ENCODE data around the gene STPG3. TPM values are rescaled to one million over a fixed set of nuclear protein-coding genes. Genes with fewer than 3 reads are reported as not detected.

The STPG3 gene
- total RNA-seq, 1 experiment from 2014 or later, result not detected

DNA sequence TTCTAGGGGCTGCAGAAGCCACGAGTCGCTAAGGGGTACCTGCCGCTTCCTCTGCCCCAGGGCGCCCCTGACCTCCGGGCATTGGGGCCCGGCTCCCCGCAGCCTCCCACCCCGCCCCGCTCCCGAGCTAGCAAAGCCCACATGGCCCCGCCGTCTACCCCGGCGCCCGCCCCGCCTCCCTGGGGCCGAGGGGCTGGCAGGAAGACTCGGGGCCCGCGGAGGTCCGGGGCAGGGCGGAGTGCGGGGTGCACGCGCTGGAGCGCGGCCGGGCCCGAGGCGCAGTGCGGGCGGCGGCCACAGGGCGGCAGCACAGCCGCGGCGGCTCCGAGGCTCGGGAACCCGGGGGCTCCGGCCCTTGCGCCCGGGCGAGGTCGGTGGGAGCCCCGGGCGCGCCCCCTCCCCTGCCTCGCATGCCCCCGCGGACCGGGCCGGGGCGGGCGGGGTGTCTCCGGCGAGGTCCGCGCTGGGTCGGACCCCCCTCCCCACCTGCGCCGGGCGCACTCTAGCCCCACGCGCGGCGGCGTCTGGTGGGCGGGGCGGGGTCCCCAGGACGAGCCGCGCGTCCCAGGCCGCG, 44.2 kb downstream of the STPG3 start:
- DNase-seq, result peak; percentile 71
- intact Hi-C loops (cut with micrococcal nuclease; ENCODE audit: unreplicated experiment), result loop anchor here (10.0 kb wide), 1 partner anchor 119 kb away; no protein-coding TSS in a partner anchor
- Mint-ChIP-seq H3K9me3 (ENCODE audit: low read depth, unreplicated experiment) (no peaks in the 10 kb centered on the region), H3K4me3 (ENCODE audit: low read depth, unreplicated experiment) (no peak overlapping the region), H3K4me1 (ENCODE audit: low read depth, unreplicated experiment) (peaks cover 27% of the 10 kb centered on the region), H3K36me3 (ENCODE audit: insufficient read depth, unreplicated experiment) (peaks cover 52% of the 10 kb centered on the region), H3K27ac (ENCODE audit: unreplicated experiment) (no peak overlapping the region), H3K27me3 (ENCODE audit: unreplicated experiment) (no peaks in the 10 kb centered on the region)
- TF ChIP-seq, protein P1, sequence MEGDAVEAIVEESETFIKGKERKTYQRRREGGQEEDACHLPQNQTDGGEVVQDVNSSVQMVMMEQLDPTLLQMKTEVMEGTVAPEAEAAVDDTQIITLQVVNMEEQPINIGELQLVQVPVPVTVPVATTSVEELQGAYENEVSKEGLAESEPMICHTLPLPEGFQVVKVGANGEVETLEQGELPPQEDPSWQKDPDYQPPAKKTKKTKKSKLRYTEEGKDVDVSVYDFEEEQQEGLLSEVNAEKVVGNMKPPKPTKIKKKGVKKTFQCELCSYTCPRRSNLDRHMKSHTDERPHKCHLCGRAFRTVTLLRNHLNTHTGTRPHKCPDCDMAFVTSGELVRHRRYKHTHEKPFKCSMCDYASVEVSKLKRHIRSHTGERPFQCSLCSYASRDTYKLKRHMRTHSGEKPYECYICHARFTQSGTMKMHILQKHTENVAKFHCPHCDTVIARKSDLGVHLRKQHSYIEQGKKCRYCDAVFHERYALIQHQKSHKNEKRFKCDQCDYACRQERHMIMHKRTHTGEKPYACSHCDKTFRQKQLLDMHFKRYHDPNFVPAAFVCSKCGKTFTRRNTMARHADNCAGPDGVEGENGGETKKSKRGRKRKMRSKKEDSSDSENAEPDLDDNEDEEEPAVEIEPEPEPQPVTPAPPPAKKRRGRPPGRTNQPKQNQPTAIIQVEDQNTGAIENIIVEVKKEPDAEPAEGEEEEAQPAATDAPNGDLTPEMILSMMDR (IDR thresholded peaks at IDR 0.05; ENCODE audit: unreplicated experiment), result peak; percentile 20
- BruUV-seq (replicated peaks), result no TSS peak
- CTCF ChIA-PET, result no interaction called here

DNA sequence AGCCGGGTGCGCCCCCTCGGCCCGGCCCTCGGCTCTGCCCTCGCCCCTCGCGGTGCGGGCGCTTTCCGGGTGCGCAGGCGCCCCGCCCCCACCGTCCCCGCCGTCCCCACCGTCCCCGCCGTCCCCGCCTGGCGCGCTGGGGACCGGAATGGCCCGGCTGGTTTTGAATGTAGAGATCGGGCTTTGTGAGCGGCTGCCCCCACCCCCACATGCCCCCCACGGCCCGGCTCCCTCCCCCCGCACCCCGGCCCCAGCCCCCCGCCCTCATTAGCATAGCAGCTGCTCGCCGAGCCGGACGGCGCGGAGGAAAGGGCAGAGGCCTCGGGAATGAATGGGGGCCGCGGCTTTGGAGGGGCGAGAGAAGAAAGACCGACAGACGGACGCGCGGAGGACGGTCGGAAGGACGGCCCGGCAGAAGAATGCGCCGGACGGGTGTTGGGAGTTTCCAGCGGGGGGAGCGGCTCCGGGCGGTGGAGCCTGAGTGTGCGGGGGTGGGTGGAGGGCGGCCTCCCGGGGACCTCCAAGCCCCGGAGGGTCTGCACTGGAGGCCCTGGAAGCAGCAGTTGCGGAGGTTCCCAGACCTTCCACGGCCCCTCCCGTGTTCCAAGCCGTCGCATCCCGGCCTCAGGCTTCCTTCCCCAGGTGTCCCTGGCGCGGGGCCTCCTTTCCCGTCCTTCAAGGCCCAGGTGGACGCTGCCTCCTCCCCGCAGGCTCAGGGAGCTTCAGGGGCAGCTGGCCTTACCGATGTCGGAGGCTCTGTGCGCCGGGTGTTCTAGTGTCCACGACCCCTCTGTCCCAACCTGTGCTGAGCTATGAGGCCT, 45.0 kb downstream of the STPG3 start:
- DNase-seq, result no peak
- intact Hi-C loops (cut with micrococcal nuclease; ENCODE audit: unreplicated experiment), result loop anchor here (10.0 kb wide), 1 partner anchor 119 kb away; no protein-coding TSS in a partner anchor
- H3K36me3 Mint-ChIP-seq (ENCODE audit: insufficient read depth, unreplicated experiment), result peaks cover 59% of the 10 kb centered on the region
- H3K4me3 Mint-ChIP-seq (ENCODE audit: low read depth, unreplicated experiment), result peak overlapping the region; percentile 69
- H3K9me3 Mint-ChIP-seq (ENCODE audit: low read depth, unreplicated experiment), result no peaks in the 10 kb centered on the region
- TF ChIP-seq, protein P1 (IDR thresholded peaks at IDR 0.05; ENCODE audit: unreplicated experiment), result no peak
- no TSS peak for BruUV-seq (replicated peaks)
- CTCF ChIA-PET, result interaction anchor here (0.6 to 1.0 kb wide), 4 partner anchors 18 to 391 kb away, joined by 3 to 4 read pairs (median 3); partner anchors contain the start of genes EXD3 and NOXA1
- H3K27ac Mint-ChIP-seq (ENCODE audit: unreplicated experiment), result peak overlapping the region; percentile 93
- H3K27me3 Mint-ChIP-seq (ENCODE audit: unreplicated experiment), result no peaks in the 10 kb centered on the region
- peaks cover 27% of the 10 kb centered on the region for H3K4me1 Mint-ChIP-seq (ENCODE audit: low read depth, unreplicated experiment)

DNA sequence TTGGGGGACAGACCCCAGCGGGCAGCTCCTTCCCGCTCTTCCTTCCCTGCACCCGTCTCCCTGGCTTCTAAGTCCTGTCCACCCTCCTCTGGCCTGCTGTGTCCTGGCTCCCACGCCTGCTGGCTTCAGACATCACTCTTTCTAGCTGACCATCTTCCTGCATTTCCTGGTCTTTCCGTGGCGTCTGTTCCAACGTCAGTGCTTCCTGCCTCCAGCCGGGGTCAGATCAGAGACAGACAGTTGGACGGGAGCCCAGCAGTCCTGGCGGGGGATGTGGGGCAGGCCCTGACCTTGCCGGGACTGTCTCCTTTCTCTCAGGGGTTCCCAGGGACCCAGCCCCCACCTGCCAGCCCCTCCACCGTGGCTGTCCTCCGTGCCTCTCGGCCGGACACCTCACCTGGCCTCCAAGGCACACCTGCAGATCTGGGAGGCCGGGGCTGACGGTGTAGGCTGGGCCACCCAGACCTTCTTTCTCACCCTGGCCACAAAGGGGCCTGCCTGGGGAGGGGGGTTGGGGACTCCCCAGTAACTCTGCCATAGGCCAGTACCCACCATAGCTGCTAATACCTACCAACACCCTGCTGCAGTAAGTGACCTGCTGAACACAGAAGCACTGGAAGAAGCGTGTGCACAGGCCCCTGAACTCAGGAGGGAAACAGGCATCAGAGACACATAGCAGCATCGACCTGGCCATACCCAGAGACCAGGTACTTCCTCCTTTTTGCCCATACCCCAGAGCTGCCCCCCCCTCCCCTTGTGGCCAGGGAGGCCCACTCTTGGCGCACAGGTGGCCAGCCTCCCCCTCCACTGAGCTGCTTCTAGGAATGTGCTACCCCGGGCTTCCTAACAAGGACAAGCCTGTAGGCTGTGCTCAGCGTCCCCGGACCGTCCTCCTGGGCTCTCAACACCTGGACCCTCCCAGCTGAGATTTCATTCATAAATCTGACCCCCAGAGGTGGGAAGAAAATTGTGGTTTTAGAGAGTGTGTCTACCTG, 45.9 kb downstream of the STPG3 start:
- Mint-ChIP-seq H3K36me3 (ENCODE audit: insufficient read depth, unreplicated experiment) (peaks cover 67% of the 10 kb centered on the region), H3K27ac (ENCODE audit: unreplicated experiment) (peak overlapping the region; percentile 93), H3K4me1 (ENCODE audit: low read depth, unreplicated experiment) (peaks cover 27% of the 10 kb centered on the region), H3K27me3 (ENCODE audit: unreplicated experiment) (no peaks in the 10 kb centered on the region), H3K9me3 (ENCODE audit: low read depth, unreplicated experiment) (no peaks in the 10 kb centered on the region), H3K4me3 (ENCODE audit: low read depth, unreplicated experiment) (peak overlapping the region; percentile 69)
- CTCF ChIA-PET, result interaction anchor here (0.6 to 1.0 kb wide), 4 partner anchors 19 to 390 kb away, joined by 3 to 4 read pairs (median 3); partner anchors contain the start of genes EXD3 and NOXA1
- peak; percentile 52 for DNase-seq
- BruUV-seq (replicated peaks), result no TSS peak
- intact Hi-C loops (cut with micrococcal nuclease; ENCODE audit: unreplicated experiment), result loop anchor here (10.0 kb wide), 1 partner anchor 118 kb away; no protein-coding TSS in a partner anchor
- TF ChIP-seq, protein P1 (IDR thresholded peaks at IDR 0.05; ENCODE audit: unreplicated experiment), result no peak

DNA sequence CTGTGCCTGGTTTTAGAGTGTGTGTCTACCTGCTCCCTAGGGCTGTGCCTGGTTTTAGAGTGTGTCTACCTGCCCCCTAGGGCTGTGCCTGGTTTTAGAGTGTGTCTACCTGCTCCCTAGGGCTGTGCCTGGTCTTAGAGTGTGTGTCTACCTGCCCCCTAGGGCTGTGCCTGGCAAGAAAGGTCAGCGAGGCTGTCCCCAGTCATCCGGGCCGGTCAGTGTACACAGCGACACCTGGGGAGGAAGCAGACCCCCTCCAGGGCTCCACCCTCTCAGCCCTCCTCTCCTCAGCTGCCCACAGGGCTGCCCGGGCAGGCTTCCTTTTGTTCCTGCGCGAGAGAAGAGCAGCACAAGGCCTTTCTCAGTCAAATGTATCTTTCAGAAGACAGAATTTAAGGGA, 46.9 kb downstream of the STPG3 start:
- intact Hi-C loops (cut with micrococcal nuclease; ENCODE audit: unreplicated experiment), result loop anchor here (10.0 kb wide), 1 partner anchor 117 kb away; no protein-coding TSS in a partner anchor
- no peaks in the 10 kb centered on the region for H3K27me3 Mint-ChIP-seq (ENCODE audit: unreplicated experiment)
- peak; percentile 58 for DNase-seq
- H3K36me3 Mint-ChIP-seq (ENCODE audit: insufficient read depth, unreplicated experiment), result peaks cover 73% of the 10 kb centered on the region
- TF ChIP-seq, protein P1 (IDR thresholded peaks at IDR 0.05; ENCODE audit: unreplicated experiment), result no peak
- no TSS peak for BruUV-seq (replicated peaks)
- H3K4me1 Mint-ChIP-seq (ENCODE audit: low read depth, unreplicated experiment), result peaks cover 26% of the 10 kb centered on the region
- no peaks in the 10 kb centered on the region for H3K9me3 Mint-ChIP-seq (ENCODE audit: low read depth, unreplicated experiment)
- H3K27ac Mint-ChIP-seq (ENCODE audit: unreplicated experiment), result peak overlapping the region; percentile 30
- H3K4me3 Mint-ChIP-seq (ENCODE audit: low read depth, unreplicated experiment), result peak overlapping the region; percentile 81
- CTCF ChIA-PET, result no interaction called here
